Lower lobe of right lung (tissue), 2 donors: ENCODE results near the gene KLF7. TPM values are rescaled to one million over a fixed set of nuclear protein-coding genes. Genes with fewer than 3 reads are reported as not detected.

Source experiments
- ATAC-seq, 2 donors: fragments of 200-7000 bp; cut with Tn5 transposase; one replicate each; pipeline ENCODE4 v1.9.1; 2020 to 2022; ENCODE audit warnings: mild to moderate bottlenecking in 2 of 2, moderate library complexity in 2 of 2
- DNase-seq: peaks from one replicate; pipeline ENCODE4 v3.0.0-alpha.2; 2020
- H3K27ac ChIP-seq: fragments of 200-600 bp; one replicate; pipeline ENCODE4 v1.8.0; 2022
- H3K27me3 ChIP-seq: fragments of 200-600 bp; one replicate; pipeline ENCODE4 v1.8.0; 2022; ENCODE audit warnings: low read depth
- H3K36me3 ChIP-seq: fragments of 200-600 bp; one replicate; pipeline ENCODE4 v1.8.0; 2022; ENCODE audit warnings: mild to moderate bottlenecking
- H3K4me1 ChIP-seq: fragments of 200-600 bp; one replicate; pipeline ENCODE4 v1.8.0; 2022
- H3K4me3 ChIP-seq: fragments of 200-600 bp; one replicate; pipeline ENCODE4 v1.8.0; 2022; ENCODE audit warnings: mild to moderate bottlenecking
- H3K9me3 ChIP-seq: fragments of 200-600 bp; one replicate; pipeline ENCODE4 v1.8.0; 2022
- intact Hi-C: fragments of 100-400 bp; cut with DNase I; formaldehyde crosslinking; loops from one replicate; pipeline ENCODE4 v1.11.0; 2022
- total RNA-seq: library from RNA; stranded (reverse); fragmentation: NEBNext Ultra II Directional; extraction: Animal tissue kit (Norgen Biotek cat#: 25700); gene quantifications from one replicate; pipeline ENCODE4 v1.2.1, GENCODE V29; 2021
- TF ChIP-seq, protein P1 (sequence below): fragments of 200-600 bp; IDR thresholded peaks from one replicate; pipeline ENCODE4 v1.8.0; 2022; ENCODE audit warnings: antibody characterized with exemption, mild to moderate bottlenecking
- donor health status: DM: no; HTN: yes; CAD: no; lungs with severe emphysema.

Gene KLF7
- total RNA-seq, 1 donor from 2014 or later: 66.5 TPM

DNA sequence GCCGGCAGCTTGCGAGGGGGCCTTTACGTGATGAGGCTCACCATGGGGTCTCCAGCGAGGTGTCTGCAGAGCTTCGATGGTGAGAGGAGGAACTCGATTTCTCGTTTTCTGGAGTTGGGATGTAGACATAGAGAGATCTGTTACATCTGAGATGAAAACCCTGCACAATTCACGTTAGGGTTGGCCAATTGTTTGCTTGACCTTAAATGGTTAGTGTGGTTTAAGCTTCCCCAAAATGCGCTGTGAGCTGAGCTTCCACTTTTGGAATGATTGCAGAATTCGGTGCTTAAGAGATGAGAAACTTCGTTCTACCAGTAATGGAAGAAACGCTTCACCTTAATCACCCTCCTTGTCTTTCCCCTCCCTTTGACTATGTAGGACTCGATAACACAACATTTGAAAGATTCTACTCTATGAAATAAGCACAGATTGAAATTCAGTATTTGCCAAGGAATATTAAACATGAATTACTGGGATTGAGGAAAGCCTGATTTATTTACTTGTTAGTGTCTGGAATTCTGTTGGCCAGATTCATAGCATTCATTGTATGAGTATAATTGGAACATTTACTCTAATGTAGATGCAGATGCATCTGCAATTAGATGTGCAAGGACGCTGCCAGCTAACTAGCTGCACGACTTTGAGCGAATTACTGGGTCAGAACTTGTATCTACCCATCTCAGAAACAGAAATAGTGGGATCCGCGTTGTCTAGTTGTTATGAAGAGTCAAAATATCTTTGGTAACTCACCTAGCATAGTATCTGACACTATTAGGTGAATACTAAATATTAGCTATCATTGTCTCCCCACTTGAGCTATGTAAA is 1.6 kb upstream of the KLF7 start:
- no peak for DNase-seq
- intact Hi-C loops: no loop called here

DNA sequence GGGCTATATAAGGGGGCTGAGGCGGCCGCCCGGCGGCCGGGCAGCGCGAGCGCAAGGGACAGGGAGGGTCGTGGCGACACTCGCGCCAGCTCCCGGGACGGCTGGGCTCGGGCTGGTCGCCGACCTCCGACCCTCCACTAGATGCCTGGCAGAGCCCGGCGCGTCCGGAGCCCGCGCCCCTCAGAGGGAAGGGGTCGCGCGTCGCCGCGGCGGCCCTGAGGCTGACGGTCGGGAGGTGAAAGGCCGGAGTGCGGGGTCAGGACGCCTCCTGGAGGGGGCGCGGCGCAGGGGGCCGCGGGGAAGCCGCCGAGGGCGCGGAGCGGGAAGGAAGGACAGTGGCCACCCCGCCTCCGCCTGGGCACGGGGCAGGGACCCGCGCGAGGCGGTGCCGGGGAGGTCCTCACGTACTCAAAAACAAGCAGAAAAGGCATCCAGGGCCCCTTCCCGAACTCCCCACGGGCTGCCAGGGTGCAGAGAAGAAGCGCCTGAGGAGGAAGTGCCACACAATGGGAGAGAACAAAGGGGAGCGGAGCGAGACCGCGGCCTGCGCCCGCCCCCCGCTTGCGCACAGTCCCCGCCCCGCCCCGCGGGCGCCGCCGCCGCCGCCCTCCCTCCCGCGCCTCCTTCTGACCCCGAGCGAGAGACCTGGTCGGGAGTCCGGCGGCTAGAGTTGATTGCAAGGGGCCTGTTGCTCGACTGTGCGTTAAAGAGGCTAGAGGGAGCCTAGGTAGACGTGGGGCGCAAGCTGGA is 776 bp upstream of the KLF7 start:
- intact Hi-C loops: no loop called here
- Histone ChIP-seq H3K27ac (peak overlapping the region; percentile 100), H3K36me3 (no peaks in the 10 kb centered on the region), H3K4me3 (peak overlapping the region; percentile 74), H3K27me3 (no peaks in the 10 kb centered on the region), H3K4me1 (peaks cover 36% of the 10 kb centered on the region), H3K9me3 (no peaks in the 10 kb centered on the region)
- TF ChIP-seq, protein P1, sequence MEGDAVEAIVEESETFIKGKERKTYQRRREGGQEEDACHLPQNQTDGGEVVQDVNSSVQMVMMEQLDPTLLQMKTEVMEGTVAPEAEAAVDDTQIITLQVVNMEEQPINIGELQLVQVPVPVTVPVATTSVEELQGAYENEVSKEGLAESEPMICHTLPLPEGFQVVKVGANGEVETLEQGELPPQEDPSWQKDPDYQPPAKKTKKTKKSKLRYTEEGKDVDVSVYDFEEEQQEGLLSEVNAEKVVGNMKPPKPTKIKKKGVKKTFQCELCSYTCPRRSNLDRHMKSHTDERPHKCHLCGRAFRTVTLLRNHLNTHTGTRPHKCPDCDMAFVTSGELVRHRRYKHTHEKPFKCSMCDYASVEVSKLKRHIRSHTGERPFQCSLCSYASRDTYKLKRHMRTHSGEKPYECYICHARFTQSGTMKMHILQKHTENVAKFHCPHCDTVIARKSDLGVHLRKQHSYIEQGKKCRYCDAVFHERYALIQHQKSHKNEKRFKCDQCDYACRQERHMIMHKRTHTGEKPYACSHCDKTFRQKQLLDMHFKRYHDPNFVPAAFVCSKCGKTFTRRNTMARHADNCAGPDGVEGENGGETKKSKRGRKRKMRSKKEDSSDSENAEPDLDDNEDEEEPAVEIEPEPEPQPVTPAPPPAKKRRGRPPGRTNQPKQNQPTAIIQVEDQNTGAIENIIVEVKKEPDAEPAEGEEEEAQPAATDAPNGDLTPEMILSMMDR: peak; percentile 53
- DNase-seq (peak; percentile 85), ATAC-seq (peak; percentile 82 to 88)

More for the DNA sequence above, 1.6 kb upstream of the KLF7 start:
- Histone ChIP-seq H3K4me1 (peaks cover 28% of the 10 kb centered on the region), H3K9me3 (no peaks in the 10 kb centered on the region), H3K4me3 (peak overlapping the region; percentile 74), H3K27ac (peak overlapping the region; percentile 100), H3K27me3 (no peaks in the 10 kb centered on the region), H3K36me3 (no peaks in the 10 kb centered on the region)
- no peak for ATAC-seq
- TF ChIP-seq, protein P1: no peak

DNA sequence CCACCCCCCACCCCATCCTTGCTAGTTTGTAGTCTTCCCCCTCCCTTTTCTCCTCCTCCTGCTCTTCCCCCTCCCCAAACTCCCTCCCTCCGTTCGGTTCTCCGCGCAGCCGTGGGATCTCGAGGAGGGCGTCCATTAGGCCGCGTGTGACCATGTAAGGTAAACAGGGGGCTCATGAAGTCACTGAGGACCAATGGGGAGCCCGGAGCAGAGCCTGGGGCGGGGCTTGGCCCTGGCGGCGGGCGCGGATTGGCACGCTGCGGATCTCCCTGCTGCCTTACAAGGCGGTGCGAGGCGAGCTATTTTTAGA is 246 bp upstream of the KLF7 start:
- Histone ChIP-seq H3K4me1 (peaks cover 41% of the 10 kb centered on the region), H3K27me3 (no peaks in the 10 kb centered on the region), H3K4me3 (peak overlapping the region; percentile 74), H3K9me3 (no peaks in the 10 kb centered on the region), H3K27ac (peak overlapping the region; percentile 100), H3K36me3 (no peaks in the 10 kb centered on the region)
- TF ChIP-seq, protein P1: no peak
- peak; percentile 99 for DNase-seq
- peak; percentile 95 to 97 for ATAC-seq
- intact Hi-C loops: no loop called here

DNA sequence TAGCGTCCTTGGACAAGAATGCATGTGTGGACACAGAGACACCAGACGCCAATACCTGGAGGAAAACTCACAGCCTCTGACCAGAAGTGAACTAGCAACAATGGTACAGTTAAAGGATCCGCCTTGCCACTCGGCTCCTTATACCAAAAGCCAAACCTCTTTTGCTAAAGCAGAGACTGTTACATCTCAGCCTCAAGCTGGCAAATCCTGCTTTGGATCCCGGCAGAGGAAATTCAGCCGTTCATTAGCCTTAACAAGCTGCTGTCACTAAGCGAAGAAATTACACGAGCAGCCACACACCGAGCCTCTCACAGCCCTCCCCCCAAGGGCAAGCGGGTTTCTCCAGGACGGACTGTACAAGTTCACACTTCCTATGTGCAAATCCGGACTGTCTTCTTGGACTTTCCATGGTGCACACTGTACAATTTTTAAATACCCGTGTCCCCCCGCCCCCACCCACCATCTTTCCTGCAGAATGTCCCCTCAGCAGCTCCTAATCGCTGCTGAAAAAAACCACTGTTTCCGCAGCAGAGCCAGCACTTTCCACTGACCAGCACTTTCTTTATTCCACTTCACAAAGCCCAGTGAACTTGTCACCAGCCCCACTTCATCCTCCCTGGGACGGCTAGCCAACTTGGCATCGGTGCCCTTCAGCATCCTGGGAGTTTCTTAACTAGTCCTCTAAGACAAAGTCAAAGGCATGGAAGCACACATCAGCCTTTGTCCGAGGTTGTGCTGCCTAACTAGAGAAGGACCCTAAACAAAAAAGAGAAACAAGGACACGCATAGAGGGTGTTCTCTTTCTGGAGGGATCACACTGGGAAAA is 1.5 kb downstream of the KLF7 start:
- no peaks in the 10 kb centered on the region for H3K9me3 ChIP-seq
- intact Hi-C loops: no loop called here
- DNase-seq: peak; percentile 74
- ATAC-seq: peak; percentile 20 to 21
- TF ChIP-seq, protein P1: no peak
- H3K36me3 ChIP-seq: no peaks in the 10 kb centered on the region
- peak overlapping the region; percentile 74 for H3K4me3 ChIP-seq
- H3K27me3 ChIP-seq: no peaks in the 10 kb centered on the region
- H3K27ac ChIP-seq: peak overlapping the region; percentile 100
- H3K4me1 ChIP-seq: peaks cover 53% of the 10 kb centered on the region

DNA sequence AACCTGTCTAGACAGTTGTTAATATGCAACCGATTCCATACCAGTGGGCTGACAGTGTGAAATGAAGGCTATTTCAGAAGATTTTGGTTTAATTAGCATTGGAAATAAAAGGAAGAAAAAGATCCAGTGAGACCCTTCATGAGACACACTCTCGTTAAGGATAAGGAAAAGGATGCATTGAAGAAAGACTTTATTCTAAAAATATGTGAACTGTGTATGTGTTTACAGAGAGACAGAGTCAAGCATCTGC is 2.1 kb downstream of the KLF7 start:
- TF ChIP-seq, protein P1: no peak
- peak overlapping the region; percentile 74 for H3K4me3 ChIP-seq
- DNase-seq (no peak), ATAC-seq (no peak)
- peaks cover 56% of the 10 kb centered on the region for H3K4me1 ChIP-seq
- peak overlapping the region; percentile 100 for H3K27ac ChIP-seq
- no peaks in the 10 kb centered on the region for H3K9me3 ChIP-seq
- intact Hi-C loops: no loop called here
- no peaks in the 10 kb centered on the region for H3K36me3 ChIP-seq
- no peaks in the 10 kb centered on the region for H3K27me3 ChIP-seq
